ENCODE data around the gene IRX4.
A peak's percentile ranks its signal among the peaks of the same experiment; 100 is the strongest.

IRX4 gene

DNA sequence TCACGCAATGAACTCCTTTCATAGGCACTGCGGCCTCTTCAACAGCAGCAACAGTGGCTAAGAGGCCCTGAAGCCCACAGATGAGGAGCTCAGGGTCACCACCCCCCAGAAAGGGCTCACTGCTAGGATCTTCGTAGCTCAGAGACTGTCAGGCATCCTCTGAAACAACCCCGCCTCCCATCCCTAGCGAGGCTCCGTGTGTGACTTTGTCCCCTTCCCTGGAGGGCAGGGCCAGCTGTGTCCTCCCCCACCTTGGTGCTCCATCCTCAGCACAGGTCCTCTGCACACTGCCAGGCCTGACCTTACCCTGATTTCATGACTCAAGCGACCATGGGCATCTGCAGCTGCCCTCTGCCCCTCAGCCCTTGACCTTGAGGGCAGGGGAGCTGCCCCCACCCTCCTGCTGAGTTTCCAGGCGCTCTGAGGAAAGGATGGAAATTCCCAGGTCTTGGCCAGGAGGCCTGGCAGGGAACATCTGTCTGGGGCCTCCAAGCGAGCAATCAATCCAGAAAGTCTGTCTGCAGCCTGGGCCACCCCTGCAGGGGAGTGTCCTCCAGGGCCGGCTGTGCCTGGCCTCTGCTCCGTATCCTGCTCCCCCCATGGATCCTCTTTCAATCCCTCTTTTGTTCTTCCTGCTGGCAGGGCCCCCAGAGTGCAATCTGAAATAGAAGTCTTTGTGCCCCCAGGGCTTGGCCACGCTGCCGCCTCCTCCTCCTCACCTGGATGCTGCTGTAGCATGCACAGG lies 6.8 kb upstream of the IRX4 start:
- Mint-ChIP-seq H3K36me3 (ENCODE audit: low read depth) (no peaks in the 10 kb centered on the region), H3K27ac (no peak overlapping the region), H3K4me3 (no peak overlapping the region), H3K4me1 (ENCODE audit: low read depth) (peaks cover under 1% of the 10 kb centered on the region), H3K9me3 (no peaks in the 10 kb centered on the region), H3K27me3 (peaks cover 52% of the 10 kb centered on the region)
- no peak for DNase-seq

DNA sequence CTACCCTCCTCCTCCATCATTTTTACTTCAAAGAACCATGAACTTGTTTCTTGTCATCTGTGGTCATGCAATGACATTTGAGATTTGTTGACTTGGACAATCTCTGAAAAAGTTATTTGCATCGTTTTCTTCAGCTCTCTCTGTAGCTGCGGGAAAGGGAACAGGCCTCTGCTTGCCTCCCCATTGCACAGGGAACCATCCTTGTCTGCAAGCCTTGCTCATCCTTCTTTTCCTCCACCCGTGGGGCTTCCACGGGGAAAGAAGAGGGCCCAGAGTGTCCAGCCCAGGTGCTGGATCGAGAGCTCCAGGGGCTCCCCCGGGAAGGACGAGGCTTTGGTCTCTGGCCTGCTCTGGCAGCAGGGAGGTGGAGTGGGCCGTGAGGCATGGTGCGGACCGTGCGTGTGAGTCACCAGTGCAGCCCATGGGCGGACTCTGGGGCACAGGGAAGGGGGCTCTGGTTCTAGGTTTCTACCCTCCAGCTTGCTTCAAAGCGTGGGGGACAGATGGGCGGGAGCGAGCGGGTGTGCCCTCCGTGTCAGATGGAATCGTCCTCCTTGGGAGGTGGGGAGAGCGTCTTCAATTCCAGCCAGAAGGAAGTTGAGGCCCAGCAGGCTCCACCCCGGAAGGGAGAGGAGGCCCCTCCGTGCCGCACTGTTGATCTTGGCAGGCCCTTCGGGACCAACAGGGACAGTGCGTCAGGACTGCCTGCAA lies 6.0 kb upstream of the IRX4 start:
- Mint-ChIP-seq H3K9me3 (no peaks in the 10 kb centered on the region), H3K27me3 (peaks cover 58% of the 10 kb centered on the region), H3K36me3 (ENCODE audit: low read depth) (no peaks in the 10 kb centered on the region), H3K4me3 (no peak overlapping the region), H3K4me1 (ENCODE audit: low read depth) (peaks cover 6% of the 10 kb centered on the region), H3K27ac (no peak overlapping the region)
- DNase-seq: no peak

GRCh38 chr5:1887588-1888360 lies 5.0 kb upstream of the IRX4 start:
- no peak for DNase-seq
- H3K9me3 Mint-ChIP-seq: no peaks in the 10 kb centered on the region
- H3K27ac Mint-ChIP-seq: no peak overlapping the region
- peaks cover 6% of the 10 kb centered on the region for H3K4me1 Mint-ChIP-seq (ENCODE audit: low read depth)
- H3K4me3 Mint-ChIP-seq: no peak overlapping the region
- H3K27me3 Mint-ChIP-seq: peaks cover 60% of the 10 kb centered on the region
- no peaks in the 10 kb centered on the region for H3K36me3 Mint-ChIP-seq (ENCODE audit: low read depth)

- Mint-ChIP-seq H3K9me3 (no peaks in the 10 kb centered on the region), H3K4me1 (ENCODE audit: low read depth) (peaks cover 8% of the 10 kb centered on the region), H3K27ac (no peak overlapping the region), H3K4me3 (no peak overlapping the region), H3K27me3 (peaks cover 59% of the 10 kb centered on the region), H3K36me3 (ENCODE audit: low read depth) (no peaks in the 10 kb centered on the region)
- DNase-seq: no peak
Observed at GRCh38 chr5:1886846-1887587, 4.3 kb upstream of the IRX4 start.

DNA sequence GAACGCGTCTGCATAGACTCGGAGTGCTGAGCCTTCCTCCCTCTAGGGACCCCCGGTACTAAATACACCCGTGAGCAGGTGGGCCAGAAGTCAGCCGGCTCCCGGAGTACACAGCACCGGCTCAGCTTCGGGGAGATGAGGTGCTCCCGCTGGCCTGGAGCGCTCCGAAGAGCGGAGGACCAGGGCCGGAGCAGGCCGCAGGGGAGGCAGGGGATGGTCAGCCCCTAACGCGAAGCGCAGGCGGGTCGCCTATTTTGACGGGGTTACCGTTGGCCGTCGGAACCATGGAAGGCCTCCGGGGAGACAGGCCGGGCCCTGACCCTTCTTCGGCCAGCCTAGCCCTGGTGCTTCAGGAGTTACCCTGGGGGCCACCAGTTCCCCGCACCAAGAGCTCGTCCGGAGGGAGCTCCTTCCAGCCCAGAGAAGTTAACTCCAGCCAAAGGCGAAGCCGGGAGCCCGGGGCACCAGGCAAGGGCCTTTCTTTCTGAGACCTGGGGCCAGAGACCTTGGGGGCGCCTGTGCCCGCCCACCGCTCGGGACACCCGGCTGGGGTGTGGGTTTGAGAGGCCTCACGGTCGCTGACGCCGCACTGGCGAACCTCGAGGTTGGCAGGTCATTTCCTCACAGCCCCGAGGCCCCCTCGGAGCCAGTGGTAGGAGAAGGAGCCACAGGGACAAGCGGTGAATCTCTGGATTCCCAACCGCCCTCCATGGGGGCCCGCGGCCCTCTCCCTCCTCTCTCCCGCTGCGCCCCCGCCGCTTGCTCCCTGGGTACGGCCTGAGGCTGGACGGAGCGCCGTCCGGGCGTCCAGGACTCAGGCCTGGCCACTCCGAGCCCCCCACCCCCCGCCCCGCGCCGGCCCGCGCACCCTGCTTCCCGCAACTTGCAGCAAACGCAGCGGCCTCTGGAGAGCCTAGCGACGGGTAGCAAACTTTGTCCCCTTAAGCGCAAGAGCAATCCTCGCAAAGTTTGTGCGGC lies 3.4 kb upstream of the IRX4 start:
- H3K4me3 Mint-ChIP-seq: no peak overlapping the region
- H3K9me3 Mint-ChIP-seq: no peaks in the 10 kb centered on the region
- H3K36me3 Mint-ChIP-seq (ENCODE audit: low read depth): no peaks in the 10 kb centered on the region
- H3K4me1 Mint-ChIP-seq (ENCODE audit: low read depth): peaks cover 8% of the 10 kb centered on the region
- H3K27me3 Mint-ChIP-seq: peaks cover 66% of the 10 kb centered on the region
- no peak overlapping the region for H3K27ac Mint-ChIP-seq
- no peak for DNase-seq

DNA sequence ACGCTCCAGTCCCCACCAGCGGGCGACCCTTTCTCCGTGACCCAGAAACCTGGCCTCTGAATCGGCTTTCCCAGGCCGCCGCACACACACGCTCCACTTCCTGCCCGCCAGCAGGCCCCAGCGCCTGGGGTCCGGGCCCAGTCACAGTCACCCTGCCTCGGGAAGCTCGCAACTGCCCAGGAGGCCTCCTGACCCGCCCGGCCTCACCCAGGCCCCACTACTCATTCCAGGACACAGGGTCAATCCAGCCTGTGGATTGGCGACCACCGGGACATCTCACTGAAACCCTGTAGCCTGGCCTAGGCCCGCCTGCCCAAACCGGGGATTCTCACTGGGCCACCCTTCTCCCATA lies 2.7 kb upstream of the IRX4 start:
- Mint-ChIP-seq H3K4me3 (no peak overlapping the region), H3K9me3 (no peaks in the 10 kb centered on the region)

DNA sequence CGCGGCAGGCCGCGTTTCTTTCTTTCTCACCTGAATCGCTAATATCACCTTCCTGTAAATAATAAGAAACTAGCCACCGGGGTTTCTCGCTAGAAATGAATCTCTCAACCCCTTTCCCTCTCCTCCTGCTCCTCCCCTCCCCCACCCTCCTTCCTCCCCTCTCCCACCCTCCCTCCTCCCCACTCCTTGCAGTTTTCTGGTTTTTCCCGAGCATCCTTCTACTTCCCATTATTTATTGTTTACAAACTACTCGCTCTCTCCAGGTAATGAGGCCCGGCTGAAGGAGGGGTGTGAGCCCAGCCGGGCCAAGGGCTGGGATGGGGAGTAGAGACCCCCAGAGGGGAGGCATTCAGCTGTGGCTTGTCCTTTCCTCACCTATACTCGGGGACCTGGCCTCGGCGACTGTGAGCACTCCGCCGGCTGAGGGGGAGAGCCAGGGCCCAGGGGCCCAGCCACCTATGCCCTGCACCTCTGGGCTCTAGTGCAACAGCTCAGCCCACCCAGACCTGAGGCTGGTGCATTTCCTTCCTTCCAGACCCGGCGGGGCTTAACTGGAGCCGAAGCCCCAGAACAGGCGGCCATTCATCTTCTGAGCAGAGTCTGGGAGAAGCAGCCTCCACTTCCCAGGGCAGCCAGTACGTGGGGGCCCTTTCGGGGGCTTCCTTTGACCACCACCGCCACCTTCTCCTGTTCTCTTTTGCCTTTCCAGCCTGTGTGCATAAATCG lies 2.1 kb upstream of the IRX4 start:
- Mint-ChIP-seq H3K36me3 (ENCODE audit: low read depth) (no peaks in the 10 kb centered on the region), H3K27ac (no peak overlapping the region), H3K4me3 (no peak overlapping the region), H3K27me3 (peaks cover 69% of the 10 kb centered on the region), H3K4me1 (ENCODE audit: low read depth) (peaks cover 9% of the 10 kb centered on the region), H3K9me3 (no peaks in the 10 kb centered on the region)
- no peak for DNase-seq

More for the DNA sequence above, 2.7 kb upstream of the IRX4 start:
- no peaks in the 10 kb centered on the region for H3K36me3 Mint-ChIP-seq (ENCODE audit: low read depth)
- H3K27ac Mint-ChIP-seq: no peak overlapping the region
- peaks cover 9% of the 10 kb centered on the region for H3K4me1 Mint-ChIP-seq (ENCODE audit: low read depth)
- DNase-seq: no peak
- peaks cover 65% of the 10 kb centered on the region for H3K27me3 Mint-ChIP-seq

GRCh38 chr5:1883925-1884677 lies 1.4 kb upstream of the IRX4 start:
- no peak for DNase-seq
- Mint-ChIP-seq H3K9me3 (no peaks in the 10 kb centered on the region), H3K27ac (peak overlapping the region; percentile 7), H3K27me3 (peaks cover 69% of the 10 kb centered on the region), H3K36me3 (ENCODE audit: low read depth) (no peaks in the 10 kb centered on the region), H3K4me3 (no peak overlapping the region), H3K4me1 (ENCODE audit: low read depth) (peaks cover 12% of the 10 kb centered on the region)

DNA sequence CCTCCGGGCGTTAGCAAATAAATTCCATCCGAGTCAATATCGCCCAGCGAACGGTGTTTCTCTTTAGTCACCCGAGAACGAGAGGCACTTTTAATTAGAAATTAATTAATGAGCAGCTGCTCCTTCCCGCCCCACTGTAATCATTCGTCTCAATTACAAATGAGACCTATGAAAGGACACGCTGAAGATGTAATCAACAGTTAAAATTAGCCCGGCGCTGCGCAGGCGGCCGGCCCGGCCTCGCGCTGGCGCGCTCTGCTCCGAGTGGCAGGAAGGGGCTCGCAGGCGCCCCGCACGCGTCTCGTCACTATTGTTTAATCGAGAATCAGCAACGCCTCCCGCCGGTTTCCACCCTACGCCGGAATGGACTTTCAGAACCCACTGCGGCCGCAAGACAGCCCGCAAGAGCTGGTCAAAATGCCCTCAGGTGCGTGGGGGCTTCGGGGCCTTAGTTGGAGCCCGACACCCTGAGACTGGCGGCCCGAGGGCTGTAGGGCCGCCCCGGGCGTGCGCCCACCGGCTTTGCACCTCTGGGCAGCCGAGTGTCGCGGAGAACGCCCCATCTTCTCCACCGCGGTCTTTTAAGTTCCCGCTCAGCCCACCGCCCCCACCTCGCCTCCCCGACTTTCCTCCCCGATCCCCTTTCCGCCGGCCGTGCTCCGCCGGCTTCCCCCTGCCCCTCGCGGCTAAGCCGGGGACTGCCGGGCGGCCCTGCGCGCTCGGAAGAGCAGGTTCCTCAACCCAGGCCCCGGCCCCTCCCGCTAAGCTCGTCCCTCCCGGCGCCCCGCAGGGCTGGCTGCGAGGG lies 597 bp upstream of the IRX4 start:
- H3K27me3 Mint-ChIP-seq: peaks cover 67% of the 10 kb centered on the region
- H3K9me3 Mint-ChIP-seq: no peaks in the 10 kb centered on the region
- DNase-seq: peak; percentile 38
- H3K27ac Mint-ChIP-seq: no peak overlapping the region
- H3K4me1 Mint-ChIP-seq (ENCODE audit: low read depth): peaks cover 12% of the 10 kb centered on the region
- no peak overlapping the region for H3K4me3 Mint-ChIP-seq
- H3K36me3 Mint-ChIP-seq (ENCODE audit: low read depth): no peaks in the 10 kb centered on the region

- no peak for DNase-seq
- H3K4me3 Mint-ChIP-seq: no peak overlapping the region
- H3K4me1 Mint-ChIP-seq (ENCODE audit: low read depth): peaks cover 12% of the 10 kb centered on the region
- no peaks in the 10 kb centered on the region for H3K36me3 Mint-ChIP-seq (ENCODE audit: low read depth)
- no peaks in the 10 kb centered on the region for H3K9me3 Mint-ChIP-seq
- no peak overlapping the region for H3K27ac Mint-ChIP-seq
- H3K27me3 Mint-ChIP-seq: peaks cover 73% of the 10 kb centered on the region
Observed at GRCh38 chr5:1881731-1882336, 891 bp downstream of the IRX4 start.

GRCh38 chr5:1881098-1881572 lies 1.6 kb downstream of the IRX4 start:
- H3K27me3 Mint-ChIP-seq: peaks cover 75% of the 10 kb centered on the region
- DNase-seq: no peak
- no peaks in the 10 kb centered on the region for H3K36me3 Mint-ChIP-seq (ENCODE audit: low read depth)
- no peak overlapping the region for H3K4me3 Mint-ChIP-seq
- H3K9me3 Mint-ChIP-seq: no peaks in the 10 kb centered on the region
- H3K27ac Mint-ChIP-seq: no peak overlapping the region
- peaks cover 12% of the 10 kb centered on the region for H3K4me1 Mint-ChIP-seq (ENCODE audit: low read depth)
